Stimulated activated CD4-positive, alpha-beta T cell treated with anti-CD3 and anti-CD28 coated beads, Interleukin-4, amount 100 ng/mL, for 1 hour (primary cell): Measurements from ENCODE around the gene BEX2.
"Not testable (repeated sequence)": the region's sequence is repeated elsewhere in the genome, so short reads cannot be mapped to it uniquely, and the experiment has no call there.

Experiments
- DNase-seq: peaks from one replicate; pipeline ENCODE4 v3.0.0-alpha.2; 2020

BEX2 gene

GRCh38 chrX:103310555-103311398 is at the start of gene BEX2:
Gene BEX2 (minus strand): TSS chrX:103310990. CDS start chrX:103309976, 1,014 bp downstream.
- DNase-seq, result peak; percentile 86

GRCh38 chrX:103360092-103360491 is 49.3 kb upstream of the BEX2 start:
- DNase-seq, result no peak

- not testable (repeated sequence) for DNase-seq
Observed at GRCh38 chrX:103359605-103360004, 48.8 kb upstream of the BEX2 start.

- no peak for DNase-seq
Observed at GRCh38 chrX:103357871-103358270, 47.1 kb upstream of the BEX2 start.

- DNase-seq, result no peak
Observed at GRCh38 chrX:103356858-103357257, 46.1 kb upstream of the BEX2 start.

- DNase-seq, result no peak
Observed at GRCh38 chrX:103356130-103356798, 45.5 kb upstream of the BEX2 start, which contains the start of gene TCEAL9. Gene TCEAL9 (plus strand): TSS chrX:103356506. CDS start chrX:103357685, 1,179 bp downstream.

- no peak for DNase-seq
Observed at GRCh38 chrX:103347682-103348397, 37.0 kb upstream of the BEX2 start.

- no peak for DNase-seq
Observed at GRCh38 chrX:103344606-103345005, 33.8 kb upstream of the BEX2 start.

GRCh38 chrX:103343105-103343504 is 32.3 kb upstream of the BEX2 start:
- peak; percentile 24 for DNase-seq

GRCh38 chrX:103338663-103339062 is 27.9 kb upstream of the BEX2 start:
- no peak for DNase-seq

- DNase-seq, result no peak
Observed at GRCh38 chrX:103330681-103331288, 20.0 kb upstream of the BEX2 start.

- no peak for DNase-seq
Observed at GRCh38 chrX:103329991-103330390, 19.2 kb upstream of the BEX2 start, which contains the start of gene TCEAL7. Gene TCEAL7 (plus strand): TSS chrX:103330239. CDS start chrX:103331404, 1,165 bp downstream.

- no peak for DNase-seq
Observed at GRCh38 chrX:103311399-103311780, 600 bp upstream of the BEX2 start.

- no peak for DNase-seq
Observed at GRCh38 chrX:103309860-103310554, 783 bp downstream of the BEX2 start.

- DNase-seq, result not testable (repeated sequence)
Observed at GRCh38 chrX:103305666-103306065, 5.1 kb downstream of the BEX2 start.

- DNase-seq, result no peak
Observed at GRCh38 chrX:103304705-103305104, 6.1 kb downstream of the BEX2 start.

- no peak for DNase-seq
Observed at GRCh38 chrX:103293118-103293517, 17.7 kb downstream of the BEX2 start.

GRCh38 chrX:103279624-103280023 is 31.2 kb downstream of the BEX2 start:
- DNase-seq, result no peak

- DNase-seq, result no peak
Observed at GRCh38 chrX:103276581-103277002, 34.2 kb downstream of the BEX2 start, which contains the start of gene TCEAL5. Gene TCEAL5 (minus strand): TSS chrX:103276750. CDS start chrX:103274563, 2,187 bp downstream.

- DNase-seq, result no peak
Observed at GRCh38 chrX:103275947-103276567, 34.7 kb downstream of the BEX2 start.

GRCh38 chrX:103274284-103274683 is 36.5 kb downstream of the BEX2 start:
- no peak for DNase-seq
